HL-60 (cell line): ENCODE results near the gene BAZ2B.

Experiments
- GABPA ChIP-seq: IDR thresholded peaks from 2 replicates; pipeline ENCODE4 v1.6.1; 2012; ENCODE audit warnings: low read depth
- SPI1 ChIP-seq: IDR thresholded peaks from 2 replicates; pipeline ENCODE4 v1.6.1; 2012; ENCODE audit warnings: low read depth, mild to moderate bottlenecking, borderline replicate concordance
- TF ChIP-seq, protein P1 (sequence below): IDR thresholded peaks from one replicate; pipeline ENCODE4 v1.5.1; 2011; ENCODE audit warnings: low read length, control low read depth, inconsistent platforms; ENCODE audit not compliant: insufficient read depth
- TF ChIP-seq, protein P2 (sequence below): IDR thresholded peaks from 2 replicates; pipeline ENCODE4 v1.6.1; 2012; ENCODE audit warnings: low read depth; ENCODE audit not compliant: insufficient replicate concordance

DNA sequence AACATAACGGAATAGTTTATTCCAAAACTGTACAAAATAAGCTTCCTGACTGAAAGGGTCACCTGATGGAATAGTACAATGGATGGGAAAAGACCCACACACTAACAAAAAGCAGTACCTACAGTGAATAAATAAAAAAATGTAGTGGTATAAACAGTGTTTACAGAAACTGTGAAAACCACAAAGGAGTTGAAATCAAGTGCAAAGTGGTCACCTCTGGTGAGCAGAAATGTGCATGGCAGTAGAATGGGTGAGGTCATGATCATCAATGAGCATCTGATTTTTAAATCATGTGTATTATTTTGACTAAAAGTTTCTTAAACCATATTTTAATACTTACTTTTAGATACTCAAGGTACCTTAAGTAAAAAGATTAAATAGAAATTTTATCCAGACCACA is 341.2 kb downstream of the BAZ2B start:
- TF ChIP-seq, protein P1, sequence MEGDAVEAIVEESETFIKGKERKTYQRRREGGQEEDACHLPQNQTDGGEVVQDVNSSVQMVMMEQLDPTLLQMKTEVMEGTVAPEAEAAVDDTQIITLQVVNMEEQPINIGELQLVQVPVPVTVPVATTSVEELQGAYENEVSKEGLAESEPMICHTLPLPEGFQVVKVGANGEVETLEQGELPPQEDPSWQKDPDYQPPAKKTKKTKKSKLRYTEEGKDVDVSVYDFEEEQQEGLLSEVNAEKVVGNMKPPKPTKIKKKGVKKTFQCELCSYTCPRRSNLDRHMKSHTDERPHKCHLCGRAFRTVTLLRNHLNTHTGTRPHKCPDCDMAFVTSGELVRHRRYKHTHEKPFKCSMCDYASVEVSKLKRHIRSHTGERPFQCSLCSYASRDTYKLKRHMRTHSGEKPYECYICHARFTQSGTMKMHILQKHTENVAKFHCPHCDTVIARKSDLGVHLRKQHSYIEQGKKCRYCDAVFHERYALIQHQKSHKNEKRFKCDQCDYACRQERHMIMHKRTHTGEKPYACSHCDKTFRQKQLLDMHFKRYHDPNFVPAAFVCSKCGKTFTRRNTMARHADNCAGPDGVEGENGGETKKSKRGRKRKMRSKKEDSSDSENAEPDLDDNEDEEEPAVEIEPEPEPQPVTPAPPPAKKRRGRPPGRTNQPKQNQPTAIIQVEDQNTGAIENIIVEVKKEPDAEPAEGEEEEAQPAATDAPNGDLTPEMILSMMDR, result no peak
- TF ChIP-seq GABPA (no peak), SPI1 (no peak)
- TF ChIP-seq, protein P2, sequence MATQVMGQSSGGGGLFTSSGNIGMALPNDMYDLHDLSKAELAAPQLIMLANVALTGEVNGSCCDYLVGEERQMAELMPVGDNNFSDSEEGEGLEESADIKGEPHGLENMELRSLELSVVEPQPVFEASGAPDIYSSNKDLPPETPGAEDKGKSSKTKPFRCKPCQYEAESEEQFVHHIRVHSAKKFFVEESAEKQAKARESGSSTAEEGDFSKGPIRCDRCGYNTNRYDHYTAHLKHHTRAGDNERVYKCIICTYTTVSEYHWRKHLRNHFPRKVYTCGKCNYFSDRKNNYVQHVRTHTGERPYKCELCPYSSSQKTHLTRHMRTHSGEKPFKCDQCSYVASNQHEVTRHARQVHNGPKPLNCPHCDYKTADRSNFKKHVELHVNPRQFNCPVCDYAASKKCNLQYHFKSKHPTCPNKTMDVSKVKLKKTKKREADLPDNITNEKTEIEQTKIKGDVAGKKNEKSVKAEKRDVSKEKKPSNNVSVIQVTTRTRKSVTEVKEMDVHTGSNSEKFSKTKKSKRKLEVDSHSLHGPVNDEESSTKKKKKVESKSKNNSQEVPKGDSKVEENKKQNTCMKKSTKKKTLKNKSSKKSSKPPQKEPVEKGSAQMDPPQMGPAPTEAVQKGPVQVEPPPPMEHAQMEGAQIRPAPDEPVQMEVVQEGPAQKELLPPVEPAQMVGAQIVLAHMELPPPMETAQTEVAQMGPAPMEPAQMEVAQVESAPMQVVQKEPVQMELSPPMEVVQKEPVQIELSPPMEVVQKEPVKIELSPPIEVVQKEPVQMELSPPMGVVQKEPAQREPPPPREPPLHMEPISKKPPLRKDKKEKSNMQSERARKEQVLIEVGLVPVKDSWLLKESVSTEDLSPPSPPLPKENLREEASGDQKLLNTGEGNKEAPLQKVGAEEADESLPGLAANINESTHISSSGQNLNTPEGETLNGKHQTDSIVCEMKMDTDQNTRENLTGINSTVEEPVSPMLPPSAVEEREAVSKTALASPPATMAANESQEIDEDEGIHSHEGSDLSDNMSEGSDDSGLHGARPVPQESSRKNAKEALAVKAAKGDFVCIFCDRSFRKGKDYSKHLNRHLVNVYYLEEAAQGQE, result no peak
